Uterus (tissue), 2 donors: ENCODE results near the gene RNF181.

ENCODE experiments used
- POLR2A ChIP-seq, 2 donors: fragments of 450-650 bp; IDR thresholded peaks; one replicate each; pipeline ENCODE4 v1.6.1; 2016; ENCODE audit warnings: antibody characterized with exemption in 2 of 2, mild to moderate bottlenecking in 1 of 2, moderate library complexity in 1 of 2
- TF ChIP-seq, protein P1 (sequence below), 4 experiments: fragments of 200-600 bp in 2 of 4; fragments of 450-650 bp in 2 of 4; sonication (generic) in 2 of 4; IDR thresholded peaks; one replicate each; pipeline ENCODE4 v1.5.1; 2016 to 2019; ENCODE audit warnings: antibody characterized with exemption in 4 of 4, mild to moderate bottlenecking in 2 of 4, moderate library complexity in 1 of 4

GRCh38 chr2:85557130-85557529 lies 38.4 kb upstream of the RNF181 start:
- TF ChIP-seq, protein P1, sequence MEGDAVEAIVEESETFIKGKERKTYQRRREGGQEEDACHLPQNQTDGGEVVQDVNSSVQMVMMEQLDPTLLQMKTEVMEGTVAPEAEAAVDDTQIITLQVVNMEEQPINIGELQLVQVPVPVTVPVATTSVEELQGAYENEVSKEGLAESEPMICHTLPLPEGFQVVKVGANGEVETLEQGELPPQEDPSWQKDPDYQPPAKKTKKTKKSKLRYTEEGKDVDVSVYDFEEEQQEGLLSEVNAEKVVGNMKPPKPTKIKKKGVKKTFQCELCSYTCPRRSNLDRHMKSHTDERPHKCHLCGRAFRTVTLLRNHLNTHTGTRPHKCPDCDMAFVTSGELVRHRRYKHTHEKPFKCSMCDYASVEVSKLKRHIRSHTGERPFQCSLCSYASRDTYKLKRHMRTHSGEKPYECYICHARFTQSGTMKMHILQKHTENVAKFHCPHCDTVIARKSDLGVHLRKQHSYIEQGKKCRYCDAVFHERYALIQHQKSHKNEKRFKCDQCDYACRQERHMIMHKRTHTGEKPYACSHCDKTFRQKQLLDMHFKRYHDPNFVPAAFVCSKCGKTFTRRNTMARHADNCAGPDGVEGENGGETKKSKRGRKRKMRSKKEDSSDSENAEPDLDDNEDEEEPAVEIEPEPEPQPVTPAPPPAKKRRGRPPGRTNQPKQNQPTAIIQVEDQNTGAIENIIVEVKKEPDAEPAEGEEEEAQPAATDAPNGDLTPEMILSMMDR (IDR thresholded peaks at IDR 0.05) = no peak
- no peak for TF ChIP-seq POLR2A (IDR thresholded peaks at IDR 0.05)
